Endothelial cell of umbilical vein (primary cell): ENCODE measurements around the gene RPL34. TPM values are rescaled to one million over a fixed set of nuclear protein-coding genes. Genes with fewer than 3 reads are reported as not detected.

ENCODE experiments used
- BruUV-seq: library from RNA; stranded (reverse); fragments of 400-500 nt; replicated peaks from 2 replicates; lab custom pipeline; 2021; lab: Mats Ljungman, UMichigan
- CTCF ChIA-PET: fragments of 300-600, 350-600 bp; sonication (Branson Sonifier 250); formaldehyde crosslinking; loops from one replicate; lab custom pipeline; 2021; ENCODE audit warnings: antibody characterized with exemption, inconsistent platforms; lab: Charles Lee
- POLR2A ChIA-PET: fragments of 300-600, 350-600 bp; sonication (Branson Sonifier 250); formaldehyde crosslinking; loops from one replicate; lab custom pipeline; 2021; ENCODE audit warnings: antibody characterized with exemption, inconsistent platforms; lab: Charles Lee
- DNase-seq: peaks from one replicate; pipeline ENCODE4 v3.0.0-alpha.2; 2011; ENCODE audit warnings: low read depth, low spot score
- FAIRE-seq: peaks from 2 replicates; lab custom pipeline; 2011; peaks lifted over from hg19 to GRCh38; lab: Jason Lieb, UNC
- H2AFZ ChIP-seq: 2 replicates; pipeline ENCODE4 v1.6.0; 2012; ENCODE audit warnings: low read depth, low read length, control low read depth, inconsistent platforms
- H3K27ac ChIP-seq: 2 replicates; pipeline ENCODE4 v1.5.1; 2011; ENCODE audit warnings: low read depth, mild to moderate bottlenecking, control low read depth, low read length, moderate library complexity; ENCODE audit not compliant: insufficient read depth
- H3K27me3 ChIP-seq, 2 experiments: 2 replicates each; pipeline versions ENCODE4 v1.6.0 to v1.6.1; 2011; ENCODE audit warnings: low read length in 2 of 2, mixed read lengths in 1 of 2; ENCODE audit not compliant: control insufficient read depth in 2 of 2, insufficient read depth in 2 of 2
- H3K36me3 ChIP-seq, 2 experiments: 2 replicates in 1 of 2; 3 replicates in 1 of 2; pipeline ENCODE4 v1.5.1; 2011; ENCODE audit warnings: low read length in 2 of 2, mild to moderate bottlenecking in 1 of 2, moderate library complexity in 1 of 2; ENCODE audit not compliant: control insufficient read depth in 2 of 2, insufficient read depth in 2 of 2; ENCODE audit errors: extremely low read depth in 1 of 2
- H3K4me1 ChIP-seq: 3 replicates; pipeline ENCODE4 v1.5.1; 2011; ENCODE audit warnings: mild to moderate bottlenecking, low read length; ENCODE audit not compliant: control insufficient read depth, insufficient read depth; ENCODE audit errors: extremely low read depth
- H3K4me2 ChIP-seq: 2 replicates; pipeline ENCODE4 v1.6.1; 2011; ENCODE audit warnings: low read length, control low read depth, mixed read lengths; ENCODE audit not compliant: insufficient read depth
- H3K4me3 ChIP-seq, 3 experiments: fragments of 200-600 bp in 1 of 3; sonication (generic), shearing (Covaris generic) in 1 of 3; replicated peaks in 1 of 3; 2 replicates each; pipeline ENCODE4 v1.5.1; 2011 to 2016; ENCODE audit warnings: control low read depth in 3 of 3, low read length in 3 of 3, mild to moderate bottlenecking in 2 of 3, inconsistent platforms in 1 of 3, low read depth in 1 of 3, moderate library complexity in 1 of 3; ENCODE audit not compliant: insufficient read depth in 1 of 3
- H3K79me2 ChIP-seq: 2 replicates; pipeline ENCODE4 v1.6.0; 2012; ENCODE audit warnings: low read length, inconsistent platforms; ENCODE audit not compliant: control insufficient read depth, insufficient read depth
- H3K9ac ChIP-seq: replicated peaks from 2 replicates; pipeline ENCODE3; 2011; ENCODE audit warnings: low read length, control low read depth; ENCODE audit not compliant: insufficient read depth; ENCODE audit errors: extremely low read depth
- H3K9me1 ChIP-seq: replicated peaks from 3 replicates; pipeline ENCODE4 v1.6.0; 2011; ENCODE audit warnings: mild to moderate bottlenecking, low read length; ENCODE audit not compliant: control insufficient read depth, insufficient read depth; ENCODE audit errors: extremely low read depth
- H3K9me3 ChIP-seq: replicated peaks from 2 replicates; pipeline ENCODE4 v1.5.1; 2012; ENCODE audit warnings: low read length, inconsistent platforms; ENCODE audit not compliant: control insufficient read depth, insufficient read depth
- H4K20me1 ChIP-seq: replicated peaks from 2 replicates; pipeline ENCODE3; 2011; ENCODE audit warnings: mild to moderate bottlenecking, low read length; ENCODE audit not compliant: control insufficient read depth, insufficient read depth; ENCODE audit errors: extremely low read depth
- CTCF ChIP-seq, 2 donors: IDR thresholded peaks; 1 replicate in 1 of 2; 2 replicates in 1 of 2; pipeline ENCODE4 v1.5.1; 2011; ENCODE audit warnings: low read length in 2 of 2, mild to moderate bottlenecking in 2 of 2, moderate library complexity in 2 of 2, control low read depth in 1 of 2, inconsistent platforms in 1 of 2, low read depth in 1 of 2; ENCODE audit not compliant: insufficient read depth in 1 of 2; ENCODE audit errors: extremely low read depth in 1 of 2
- EZH2 ChIP-seq: IDR thresholded peaks from 2 replicates; pipeline ENCODE4 v1.6.1; 2012; ENCODE audit warnings: borderline replicate concordance, low read depth, mild to moderate bottlenecking, moderate library complexity, low read length, inconsistent platforms; ENCODE audit not compliant: severe bottlenecking
- FOS ChIP-seq: IDR thresholded peaks from 2 replicates; pipeline ENCODE4 v1.6.1; 2011; ENCODE audit warnings: mild to moderate bottlenecking, low read length, moderate library complexity, borderline replicate concordance; ENCODE audit not compliant: insufficient read depth
- JUN ChIP-seq: IDR thresholded peaks from 2 replicates; pipeline ENCODE4 v1.6.1; 2011; ENCODE audit warnings: borderline replicate concordance, low read depth; ENCODE audit not compliant: insufficient read length, insufficient read depth
- MYC ChIP-seq: IDR thresholded peaks from one replicate; pipeline ENCODE4 v1.6.1; 2011; ENCODE audit warnings: mild to moderate bottlenecking, low read depth, low read length
- POLR2A ChIP-seq: IDR thresholded peaks from 2 replicates; pipeline ENCODE4 v1.6.1; 2012; ENCODE audit warnings: low read depth, mild to moderate bottlenecking, control low read depth, low read length
- POLR2AphosphoS5 ChIP-seq: IDR thresholded peaks from 2 replicates; pipeline ENCODE4 v1.6.1; 2012; ENCODE audit warnings: low read depth, mild to moderate bottlenecking, control low read depth, low read length, moderate library complexity; ENCODE audit not compliant: insufficient read depth
- dilution Hi-C: fragments of 300-500 bp; cut with MboI; formaldehyde crosslinking; loops from one replicate; pipeline ENCODE4 v1.15.0; 2019; ENCODE audit warnings: low sequenced_read_pairs; ENCODE audit not compliant: extremely low pct_ligation_motif_present
- intact Hi-C: fragments of 100-400 bp; cut with micrococcal nuclease; formaldehyde crosslinking; loops from one replicate; pipeline ENCODE4 v1.10.0; 2022
- polyA plus RNA-seq, 4 experiments: library from polyadenylated mRNA; depleted of rRNA in 3 of 4; stranded (reverse) in 3 of 4; unstranded in 1 of 4; fragments of >200 nt; gene quantifications; 2 replicates each; pipeline versions ENCODE4 v1.2.1 to v1.2.3, GENCODE V29; 2011 to 2012; ENCODE audit warnings: missing spikeins in 1 of 4
- total RNA-seq: library from RNA; stranded (reverse); gene quantifications from 2 replicates; pipeline ENCODE4 v1.2.3, GENCODE V29; 2021

RPL34 gene
- total and polyA plus RNA-seq, 2 donors (not counting 3 experiments of a cell fraction or from before 2014, with no cell fraction given), result 1,114 to 2,397 TPM

- dilution Hi-C loops, result no loop called here
Measured at GRCh38 chr4:108601106-108601505, 19.3 kb upstream of the RPL34 start.

More at GRCh38 chr4:108601106-108601505, 19.3 kb upstream of the RPL34 start:
- Histone ChIP-seq H3K4me3 (no peak overlapping the region), H3K27ac (no peak overlapping the region), H3K9me3 (no peaks in the 10 kb centered on the region), H3K9ac (no peak overlapping the region), H3K36me3 (no peaks in the 10 kb centered on the region), H3K4me2 (no peak overlapping the region), H3K79me2 (no peaks in the 10 kb centered on the region), H3K27me3 (no peaks in the 10 kb centered on the region), H3K9me1 (no peaks in the 10 kb centered on the region), H3K4me1 (no peaks in the 10 kb centered on the region), H2AFZ (no peak overlapping the region), H4K20me1 (no peaks in the 10 kb centered on the region)
- CTCF ChIA-PET, result no interaction called here
- intact Hi-C loops, result no loop called here
- TF ChIP-seq FOS (no peak), EZH2 (no peak), MYC (no peak), POLR2AphosphoS5 (no peak), JUN (no peak), POLR2A (no peak), CTCF (IDR thresholded peaks at IDR 0.05; ENCODE audit: extremely low read depth in 1 of 2, insufficient read depth in 1 of 2, low read depth in 1 of 2, low read length in 2 of 2) (no peak)
- no TSS peak for BruUV-seq
- FAIRE-seq, result no peak
- no peak for DNase-seq
- POLR2A ChIA-PET, result interaction anchor here (0.7 kb wide), 1 partner anchor 16 kb away, joined by 5 read pairs; no protein-coding TSS in a partner anchor
